Bone marrow (tissue), 2 donors: ENCODE measurements around the gene SULT1C3.

Source experiments
- DNase-seq, 2 donors: peaks; one replicate each; lab custom pipeline; 2025; lab: John Stamatoyannopoulos, UW

SULT1C3 gene

DNA sequence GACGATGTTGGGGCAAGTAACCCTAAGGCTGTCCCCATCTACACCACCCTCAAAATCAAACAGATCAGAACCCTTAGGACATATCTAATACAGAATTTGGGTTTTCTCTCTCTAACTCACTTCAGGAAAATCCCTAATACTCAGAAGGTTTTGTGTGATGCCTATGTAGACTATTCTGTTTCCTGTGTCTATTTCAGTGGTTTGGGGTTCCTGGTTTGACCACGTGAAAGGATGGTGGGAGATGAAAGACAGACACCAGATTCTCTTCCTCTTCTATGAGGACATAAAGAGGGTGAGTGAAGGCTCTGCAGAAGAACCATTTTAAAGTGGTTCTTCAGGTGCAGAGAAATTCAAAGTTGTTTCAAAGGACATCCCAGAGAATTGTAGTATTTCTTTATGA lies 65.2 kb downstream of the SULT1C3 start:
- no peak for DNase-seq

DNA sequence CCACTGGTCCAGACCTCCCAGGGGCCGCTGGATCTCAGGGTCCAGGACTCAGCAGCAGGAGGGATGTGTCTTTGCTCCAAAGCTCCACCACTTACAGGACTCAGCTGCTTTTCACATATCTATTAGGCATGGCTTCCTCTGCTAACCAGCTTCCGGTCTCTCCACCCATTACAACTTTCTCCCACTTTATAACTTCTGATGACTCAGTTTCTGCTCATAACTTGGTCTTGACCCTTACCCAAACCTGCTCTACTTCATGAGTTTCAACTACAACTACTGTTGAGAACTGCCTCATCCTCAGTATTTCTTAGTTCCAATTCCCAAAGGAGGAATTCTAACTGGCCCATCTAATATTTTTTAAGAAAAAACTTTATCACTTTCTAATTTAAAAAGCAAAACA lies 66.1 kb downstream of the SULT1C3 start:
- DNase-seq, result no peak

DNA sequence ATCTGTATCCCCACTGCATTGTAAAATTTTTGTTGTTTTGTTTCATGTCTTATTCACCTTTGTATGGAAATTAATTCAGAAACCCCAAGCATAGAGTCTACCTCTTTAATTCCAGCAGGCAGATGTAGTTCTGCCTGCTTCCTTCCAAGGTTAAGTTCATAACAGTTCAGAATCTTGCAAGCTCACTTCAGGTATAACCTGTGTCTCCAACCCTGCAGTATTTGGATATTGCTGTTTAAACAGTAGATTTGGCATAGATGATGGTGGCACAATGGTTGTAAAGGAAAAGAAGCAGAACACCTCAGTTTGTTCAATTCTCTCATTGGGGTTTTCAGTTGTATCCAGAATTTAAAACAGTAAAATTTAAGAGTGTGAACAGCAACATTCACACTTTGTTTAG lies 70.1 kb downstream of the SULT1C3 start:
- no peak for DNase-seq
